LNCAP (cell line): Measurements from ENCODE around the gene TRAF3IP1.

ENCODE experiments used
- TF ChIP-seq, protein P1 (sequence below): fragments of 450-650 bp; IDR thresholded peaks from 2 replicates; pipeline ENCODE4 v1.5.1; 2017; ENCODE audit warnings: mild to moderate bottlenecking

TRAF3IP1 gene

DNA sequence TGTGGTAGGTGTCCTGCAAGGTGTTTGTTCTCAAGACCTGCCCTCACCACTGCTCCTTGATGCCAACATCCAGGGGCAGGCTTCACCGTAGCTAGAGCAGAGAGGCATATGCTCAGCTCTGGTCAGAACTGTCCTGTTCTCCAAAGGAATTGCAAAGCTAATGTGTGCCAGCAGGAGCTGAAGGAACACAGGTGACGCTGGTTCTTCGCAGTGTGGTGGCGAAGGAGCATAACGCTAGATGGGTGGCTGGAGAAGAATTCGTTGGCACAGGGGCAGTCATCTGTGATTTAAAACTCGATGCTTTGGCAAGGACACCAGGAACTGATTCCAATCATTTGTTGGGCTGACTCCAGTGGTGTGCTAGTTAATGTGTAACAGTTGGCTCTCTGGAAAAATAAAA lies 20.5 kb upstream of the TRAF3IP1 start:
- TF ChIP-seq, protein P1, sequence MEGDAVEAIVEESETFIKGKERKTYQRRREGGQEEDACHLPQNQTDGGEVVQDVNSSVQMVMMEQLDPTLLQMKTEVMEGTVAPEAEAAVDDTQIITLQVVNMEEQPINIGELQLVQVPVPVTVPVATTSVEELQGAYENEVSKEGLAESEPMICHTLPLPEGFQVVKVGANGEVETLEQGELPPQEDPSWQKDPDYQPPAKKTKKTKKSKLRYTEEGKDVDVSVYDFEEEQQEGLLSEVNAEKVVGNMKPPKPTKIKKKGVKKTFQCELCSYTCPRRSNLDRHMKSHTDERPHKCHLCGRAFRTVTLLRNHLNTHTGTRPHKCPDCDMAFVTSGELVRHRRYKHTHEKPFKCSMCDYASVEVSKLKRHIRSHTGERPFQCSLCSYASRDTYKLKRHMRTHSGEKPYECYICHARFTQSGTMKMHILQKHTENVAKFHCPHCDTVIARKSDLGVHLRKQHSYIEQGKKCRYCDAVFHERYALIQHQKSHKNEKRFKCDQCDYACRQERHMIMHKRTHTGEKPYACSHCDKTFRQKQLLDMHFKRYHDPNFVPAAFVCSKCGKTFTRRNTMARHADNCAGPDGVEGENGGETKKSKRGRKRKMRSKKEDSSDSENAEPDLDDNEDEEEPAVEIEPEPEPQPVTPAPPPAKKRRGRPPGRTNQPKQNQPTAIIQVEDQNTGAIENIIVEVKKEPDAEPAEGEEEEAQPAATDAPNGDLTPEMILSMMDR = no peak

DNA sequence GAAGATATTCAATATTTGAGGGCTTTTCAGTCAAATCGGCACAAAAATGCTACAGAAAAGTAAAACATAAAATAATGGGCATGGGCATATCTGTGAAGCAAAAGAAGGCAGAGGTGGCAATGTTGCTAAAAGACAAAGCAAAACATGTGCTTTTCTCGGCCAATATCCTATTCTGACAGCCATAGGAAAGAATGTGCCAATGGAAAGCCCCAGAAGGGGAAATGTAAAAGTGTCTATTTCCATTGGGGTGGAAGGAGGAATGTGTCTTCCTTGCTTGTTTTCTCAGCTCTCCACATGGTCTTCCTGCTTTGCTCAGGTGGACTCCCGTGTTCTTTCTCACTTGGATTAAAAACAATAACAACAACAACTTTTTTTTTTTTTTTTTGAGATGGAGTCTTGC lies 18.2 kb upstream of the TRAF3IP1 start:
- TF ChIP-seq, protein P1 = no peak

DNA sequence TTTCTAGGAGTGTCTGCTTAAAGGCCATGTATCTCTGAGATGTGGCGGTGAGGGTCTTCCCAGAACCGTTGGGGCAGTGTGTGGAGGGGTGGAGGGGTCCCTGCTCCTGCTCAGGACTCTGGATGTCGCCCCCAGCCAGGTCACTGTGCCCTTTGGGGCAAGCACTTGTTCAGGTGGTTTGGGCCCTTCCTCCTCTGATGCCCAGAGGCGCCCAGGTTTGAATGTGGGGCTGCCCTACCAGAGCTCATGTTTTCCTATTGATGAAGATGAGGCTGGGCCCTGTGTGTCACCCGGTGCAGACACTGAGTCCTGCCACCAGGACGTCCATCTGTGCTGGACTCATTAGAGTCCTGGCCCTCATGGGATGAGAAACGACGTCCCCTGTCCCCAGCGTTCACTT lies 17.6 kb upstream of the TRAF3IP1 start:
- TF ChIP-seq, protein P1 = no peak

DNA sequence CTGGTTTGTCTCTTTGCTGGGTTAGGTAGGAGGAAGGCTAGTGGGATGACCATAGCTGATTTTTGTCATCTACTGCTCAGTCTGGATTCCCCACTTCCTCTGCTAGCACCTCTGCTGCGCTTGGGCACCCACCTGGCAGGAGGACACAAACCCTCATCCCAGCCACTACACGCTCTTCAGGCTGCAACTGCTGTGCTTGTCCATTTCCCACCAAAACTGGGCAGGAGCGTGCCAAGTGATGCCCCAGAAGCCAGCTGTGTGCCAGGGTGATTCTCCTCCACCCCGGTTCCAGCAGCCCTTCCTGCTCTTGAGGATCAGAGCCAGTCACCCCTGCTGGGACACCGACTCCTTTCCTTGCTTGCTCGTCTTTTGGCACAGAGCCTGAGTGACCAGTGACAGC lies 16.2 kb upstream of the TRAF3IP1 start:
- TF ChIP-seq, protein P1 = no peak

DNA sequence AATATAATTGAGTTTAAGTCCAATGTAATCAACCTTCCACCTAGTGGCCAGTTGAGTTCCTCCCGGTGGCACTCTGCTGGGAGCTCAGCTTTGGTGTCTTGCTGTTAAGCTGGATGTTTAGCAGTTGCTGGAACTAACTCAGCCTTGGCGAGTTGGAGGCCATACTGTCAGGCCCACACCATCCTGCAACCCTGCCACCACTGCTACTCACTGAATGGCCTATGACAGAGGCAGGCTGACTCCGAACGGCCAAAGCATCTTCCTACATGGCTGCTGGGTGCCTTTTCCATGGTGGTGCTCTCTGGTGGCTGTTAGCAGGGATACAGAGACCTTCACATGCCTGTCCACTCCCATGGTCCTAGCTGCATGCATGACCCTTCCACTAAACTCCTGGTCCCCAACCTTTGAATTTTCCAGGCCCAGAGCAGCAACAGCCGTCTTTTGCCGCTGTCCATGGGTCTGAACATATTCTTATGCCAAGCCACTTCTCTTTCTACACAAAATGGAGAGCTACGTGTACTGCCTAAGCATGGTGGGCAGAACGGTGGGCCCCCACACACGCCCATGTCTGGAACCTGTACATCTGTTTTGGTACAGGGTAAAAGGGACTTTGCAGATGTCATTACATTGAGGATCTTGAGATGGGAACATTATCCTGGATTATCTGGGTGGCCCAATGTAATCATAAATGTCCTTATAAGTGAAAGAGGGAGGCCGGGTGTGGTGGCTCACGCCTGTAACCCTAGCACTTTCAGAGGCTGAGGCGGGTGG lies 15.0 kb upstream of the TRAF3IP1 start:
- TF ChIP-seq, protein P1 = peak; percentile 21; the same call in 1 of the 2 replicates

DNA sequence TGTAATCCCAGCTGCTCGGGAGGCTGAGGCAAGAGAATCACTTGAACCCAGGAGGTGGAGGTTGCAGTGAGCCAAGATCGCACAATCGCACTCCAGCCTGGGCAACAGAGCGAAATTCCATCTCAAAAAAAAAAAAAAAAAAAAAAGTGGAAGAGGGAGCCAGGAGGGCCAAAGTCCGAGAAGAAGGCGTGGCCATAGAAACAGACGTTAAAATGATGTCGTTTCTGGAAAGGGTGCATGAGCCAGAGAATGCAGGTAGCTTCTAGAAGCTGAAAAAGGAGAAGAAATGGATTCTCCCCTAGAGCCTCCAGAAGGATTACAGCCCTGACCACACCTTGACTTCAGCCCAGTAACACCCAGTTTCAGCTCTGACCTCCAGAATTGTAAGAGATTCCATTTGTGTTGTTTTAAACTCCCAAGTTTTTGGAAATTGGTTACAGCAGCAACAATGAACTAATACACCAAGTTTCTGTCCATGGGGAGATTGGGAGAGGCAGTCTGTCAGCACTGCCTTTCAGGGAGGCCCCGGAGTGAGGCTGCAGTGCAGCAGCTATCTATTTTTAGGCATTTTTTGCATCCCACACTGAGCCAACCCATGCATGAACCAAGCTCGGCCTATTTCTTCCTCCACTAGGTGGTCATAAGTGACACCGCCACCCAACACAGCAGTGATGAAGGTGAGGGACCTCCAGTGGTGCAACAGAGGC lies 14.2 kb upstream of the TRAF3IP1 start:
- TF ChIP-seq, protein P1 = no peak

DNA sequence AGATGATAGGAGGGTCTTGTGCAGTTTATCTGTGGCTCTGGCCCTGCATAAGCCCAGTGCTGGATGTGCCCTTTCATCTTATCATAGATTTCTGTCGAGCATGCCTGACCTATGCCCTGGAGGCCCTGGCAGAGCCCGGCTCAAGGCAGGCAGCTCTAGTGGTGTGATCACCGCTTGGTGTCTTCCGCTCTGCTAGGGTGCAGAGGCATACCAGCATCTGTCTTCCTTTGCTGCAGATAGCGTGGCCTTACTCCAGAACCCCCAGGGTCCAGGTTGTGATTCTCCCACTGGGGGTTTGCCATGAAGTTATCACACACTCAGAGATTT lies 13.7 kb upstream of the TRAF3IP1 start:
- TF ChIP-seq, protein P1 = no peak
